GM12875 (cell line): Measurements from ENCODE around the gene SH3BP2.

Source experiments
- H3K4me3 ChIP-seq: one replicate; pipeline ENCODE4 v1.5.1; 2011; ENCODE audit warnings: low read depth, low read length, control low read depth
- CTCF ChIP-seq: IDR thresholded peaks from 2 replicates; pipeline ENCODE4 v1.5.1; 2011; ENCODE audit warnings: low read depth, mild to moderate bottlenecking, control low read depth, inconsistent platforms, low read length, moderate library complexity, borderline replicate concordance; ENCODE audit not compliant: insufficient read depth

SH3BP2 gene

GRCh38 chr4:2882341-2882740 is 89.5 kb downstream of the SH3BP2 start:
- TF ChIP-seq CTCF = no peak
- H3K4me3 ChIP-seq = no peak overlapping the region

- H3K4me3 ChIP-seq = no peak overlapping the region
- TF ChIP-seq CTCF = no peak
Measured at GRCh38 chr4:2886161-2886560, 93.3 kb downstream of the SH3BP2 start.

- no peak overlapping the region for H3K4me3 ChIP-seq
- no peak for TF ChIP-seq CTCF
Measured at GRCh38 chr4:2886622-2887021, 93.7 kb downstream of the SH3BP2 start.

DNA sequence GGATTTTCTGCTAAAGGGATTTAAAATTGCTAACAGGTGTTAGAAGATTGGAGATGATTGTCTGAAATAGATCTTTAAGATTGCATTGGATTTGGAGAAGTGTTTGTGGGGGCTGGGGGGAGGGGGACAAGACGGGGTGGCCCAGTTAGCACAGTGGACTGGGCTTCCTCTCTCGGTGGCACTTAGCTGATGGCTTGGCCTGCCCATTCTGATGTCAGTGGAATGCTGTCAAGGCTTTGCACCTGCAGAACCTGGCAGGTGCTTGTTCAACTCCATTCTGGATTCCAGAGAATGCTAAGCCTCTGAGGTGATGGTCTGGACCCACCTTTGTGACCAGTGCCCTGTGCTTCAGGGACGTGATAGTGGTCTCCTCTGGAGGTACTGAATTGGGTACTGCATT is 94.5 kb downstream of the SH3BP2 start:
- no peak for TF ChIP-seq CTCF
- H3K4me3 ChIP-seq = no peak overlapping the region

- TF ChIP-seq CTCF = no peak
Measured at GRCh38 chr4:2888886-2889285, 96.0 kb downstream of the SH3BP2 start.

More at GRCh38 chr4:2888886-2889285, 96.0 kb downstream of the SH3BP2 start:
- H3K4me3 ChIP-seq = no peak overlapping the region
